ENCODE data around the gene OR8H3. TPM values are rescaled to one million over a fixed set of nuclear protein-coding genes. Genes with fewer than 3 reads are reported as not detected.

Gene OR8H3
- total and polyA plus RNA-seq, 2 of the 13 experiments (the other 11 are each of a cell fraction or from before 2014, with no cell fraction given): not detected

- TF ChIP-seq ZMYM4 (CRISPR knock-in tag; IDR thresholded peaks at IDR 0.05) (no peak), ZNF432 (CRISPR knock-in tag; IDR thresholded peaks at IDR 0.05; ENCODE audit: borderline replicate concordance) (no peak), ZNF234 (CRISPR knock-in tag; conservative IDR thresholded peaks at IDR 0.05) (no peak), MBD4 (IDR thresholded peaks at IDR 0.05; ENCODE audit: borderline replicate concordance, low read length) (no peak), THYN1 (CRISPR knock-in tag; IDR thresholded peaks at IDR 0.05; ENCODE audit: borderline replicate concordance, low read depth) (no peak)
Observed at GRCh38 chr11:56089697-56090096, 32.5 kb upstream of the OR8H3 start (continued).

- no TSS peak for BruUV-seq (replicated peaks)
- WGBS (ENCODE audit: low lambda C conversion rate): 11% methylated on average over 3 of the region's 3 CpGs
- Histone ChIP-seq H3K4me1 (ENCODE audit: insufficient read depth, low read length) (no peaks in the 10 kb centered on the region), H3K27ac (ENCODE audit: extremely low read length, insufficient read depth, low read length) (no peak within 1 kb of the TSS), H3K27me3 (ENCODE audit: control insufficient read depth in 1 of 2, insufficient read depth in 2 of 2, low read length in 2 of 2) (no peaks in the 10 kb centered on the region; a peak in 1 of 5 replicates), H3K4me3 (replicated peaks in 1 of 3; ENCODE audit: insufficient read depth in 1 of 3, low read depth in 2 of 3, low read length in 3 of 3) (no peak within 1 kb of the TSS), H3K9ac (ENCODE audit: insufficient read depth, low read depth, low read length) (no peak within 1 kb of the TSS), H3K9me3 (ENCODE audit: low read length) (0 out of 2 replicates have a peak, but pooled peaks cover 7% of the 10 kb centered on the region), H2AFZ (ENCODE audit: low read length) (no peak within 1 kb of the TSS), H3K79me2 (ENCODE audit: insufficient read depth, low read length) (no peaks in the 10 kb centered on the region), H3K36me3 (replicated peaks in 1 of 2; ENCODE audit: control insufficient read depth in 1 of 2, insufficient read depth in 2 of 2, low read length in 2 of 2) (no peaks in the 10 kb centered on the region), H4K20me1 (ENCODE audit: insufficient read depth, low read length) (no peaks in the 10 kb centered on the region), H3K4me2 (ENCODE audit: low read depth, low read length) (no peak within 1 kb of the TSS)
- in situ Hi-C loops (cut with HindIII; ENCODE audit: extremely low pct_ligation_motif_present, low pct_unique_long_range_greater_than_20kb): no loop called here
- intact Hi-C loops (cut with micrococcal nuclease; ENCODE audit: unreplicated experiment): no loop called here
- FAIRE-seq (no peak), DNase-seq (ENCODE audit: low spot score) (no peak), ATAC-seq (no peak)
- TF ChIP-seq ZBTB8A (CRISPR knock-in tag; IDR thresholded peaks at IDR 0.05; ENCODE audit: borderline replicate concordance, low read depth) (no peak), NFIB (CRISPR knock-in tag; IDR thresholded peaks at IDR 0.05; ENCODE audit: borderline replicate concordance) (no peak), NCOA1 (CRISPR knock-in tag; IDR thresholded peaks at IDR 0.05) (no peak), PRPF4 (IDR thresholded peaks at IDR 0.05; ENCODE audit: low read depth, low read length, poor library complexity, severe bottlenecking) (no peak), ZNF446 (CRISPR knock-in tag; IDR thresholded peaks at IDR 0.05) (no peak), ZNF12 (CRISPR knock-in tag; IDR thresholded peaks at IDR 0.05) (no peak), BCLAF1 (IDR thresholded peaks at IDR 0.05) (no peak)
- ChIA-PET CTCF (ENCODE audit: low intra/inter-chr PET ratio, low total read pairs) (no interaction called here), POLR2A (no interaction called here)
Observed at GRCh38 chr11:56093008-56093407, 29.2 kb upstream of the OR8H3 start, which contains the start of gene OR8I2. TSS of gene OR8I2 (plus strand) at chr11:56093308. CDS start at chr11:56093308, 0 bp downstream.

Data from HepG2 (cell line).